Measurements from ENCODE around the gene LRRC63. TPM values are rescaled to one million over a fixed set of nuclear protein-coding genes. Genes with fewer than 3 reads are reported as not detected.
A peak's percentile ranks its signal among the peaks of the same experiment; 100 is the strongest.
"Not testable (repeated sequence)": the region's sequence is repeated elsewhere in the genome, so short reads cannot be mapped to it uniquely, and the experiment has no call there.

LRRC63 gene
- total RNA-seq, 1 experiment from 2014 or later = not detected

DNA sequence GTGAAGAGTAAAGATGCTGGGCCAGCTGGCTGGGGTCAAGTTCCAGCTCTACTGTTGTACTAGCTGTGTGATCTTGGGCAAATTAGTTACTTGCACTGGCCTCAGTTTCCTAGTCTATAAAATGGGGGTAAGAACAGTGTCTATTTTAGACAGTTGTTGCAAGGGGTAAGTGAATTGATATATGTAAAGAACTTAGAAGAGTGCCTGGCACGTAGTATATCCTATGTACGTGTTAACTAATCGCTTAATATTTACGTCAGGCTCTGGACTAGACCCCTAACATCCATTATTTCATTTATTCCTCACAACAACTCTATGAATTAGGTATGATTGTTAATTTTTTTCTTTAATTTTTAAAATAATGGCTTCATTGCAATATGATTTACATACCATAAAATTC is 26.1 kb upstream of the LRRC63 start:
- Histone ChIP-seq H3K27me3 (replicated peaks) (no peaks in the 10 kb centered on the region), H3K27ac (no peak overlapping the region)

DNA sequence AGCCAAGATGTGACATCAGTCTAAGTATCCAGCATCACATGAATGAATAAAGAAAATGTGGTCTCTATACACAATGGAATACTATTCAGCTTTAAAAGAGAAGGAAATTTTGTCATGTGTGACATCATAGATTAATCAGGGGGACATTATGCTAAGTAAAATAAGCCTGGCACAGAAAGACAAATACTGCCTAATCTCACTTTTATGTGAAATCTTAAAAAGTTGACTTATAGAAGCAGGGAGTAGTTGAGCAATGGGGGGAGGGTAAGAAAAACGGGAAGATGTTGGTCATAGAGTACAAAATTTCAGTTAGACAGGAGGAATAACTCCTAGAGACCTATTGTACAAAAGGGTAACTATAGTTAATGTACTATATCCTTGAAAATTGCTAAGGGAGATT is 19.3 kb upstream of the LRRC63 start:
- no peaks in the 10 kb centered on the region for H3K27me3 ChIP-seq (replicated peaks)
- no peaks in the 10 kb centered on the region for H3K4me1 ChIP-seq (replicated peaks)
- no peak for DNase-seq (ENCODE audit: low read depth in 1 of 2, low spot score in 2 of 2)
- H3K9me3 ChIP-seq (replicated peaks) = no peaks in the 10 kb centered on the region
- no peak overlapping the region for H3K4me3 ChIP-seq
- no peaks in the 10 kb centered on the region for H3K36me3 ChIP-seq
- no peak overlapping the region for H3K27ac ChIP-seq

More for the DNA sequence above, 26.1 kb upstream of the LRRC63 start:
- H3K9me3 ChIP-seq (replicated peaks) = no peaks in the 10 kb centered on the region
- no peak overlapping the region for H3K4me3 ChIP-seq
- 0 out of 2 replicates have a peak, but pooled peaks cover 3% of the 10 kb centered on the region for H3K4me1 ChIP-seq (replicated peaks)
- DNase-seq (ENCODE audit: low read depth in 1 of 2, low spot score in 2 of 2) = no peak
- no peaks in the 10 kb centered on the region for H3K36me3 ChIP-seq

DNA sequence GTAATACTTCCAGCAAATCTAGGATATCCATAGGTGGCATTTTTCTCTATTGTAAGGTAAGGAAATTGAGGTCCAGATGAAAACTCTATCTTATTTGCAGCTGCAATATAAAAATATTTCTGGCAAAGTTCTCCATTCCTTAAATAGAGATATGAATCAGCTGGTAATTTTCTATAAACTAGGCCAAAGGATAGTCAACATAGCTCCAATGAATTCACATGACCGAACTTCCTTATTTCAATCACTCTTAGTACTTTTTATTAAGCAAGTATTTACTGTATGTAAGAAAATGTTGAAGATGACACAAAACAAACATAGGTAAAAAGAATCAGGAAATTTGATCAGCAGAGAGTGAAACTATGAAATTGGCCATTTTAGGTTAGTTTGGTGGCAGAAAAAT is 16.7 kb upstream of the LRRC63 start:
- no peak overlapping the region for H3K27ac ChIP-seq
- no peaks in the 10 kb centered on the region for H3K36me3 ChIP-seq
- H3K27me3 ChIP-seq (replicated peaks) = no peaks in the 10 kb centered on the region
- no peaks in the 10 kb centered on the region for H3K4me1 ChIP-seq (replicated peaks)
- no peak for DNase-seq (ENCODE audit: low read depth in 1 of 2, low spot score in 2 of 2)
- no peak overlapping the region for H3K4me3 ChIP-seq
- no peaks in the 10 kb centered on the region for H3K9me3 ChIP-seq (replicated peaks)

DNA sequence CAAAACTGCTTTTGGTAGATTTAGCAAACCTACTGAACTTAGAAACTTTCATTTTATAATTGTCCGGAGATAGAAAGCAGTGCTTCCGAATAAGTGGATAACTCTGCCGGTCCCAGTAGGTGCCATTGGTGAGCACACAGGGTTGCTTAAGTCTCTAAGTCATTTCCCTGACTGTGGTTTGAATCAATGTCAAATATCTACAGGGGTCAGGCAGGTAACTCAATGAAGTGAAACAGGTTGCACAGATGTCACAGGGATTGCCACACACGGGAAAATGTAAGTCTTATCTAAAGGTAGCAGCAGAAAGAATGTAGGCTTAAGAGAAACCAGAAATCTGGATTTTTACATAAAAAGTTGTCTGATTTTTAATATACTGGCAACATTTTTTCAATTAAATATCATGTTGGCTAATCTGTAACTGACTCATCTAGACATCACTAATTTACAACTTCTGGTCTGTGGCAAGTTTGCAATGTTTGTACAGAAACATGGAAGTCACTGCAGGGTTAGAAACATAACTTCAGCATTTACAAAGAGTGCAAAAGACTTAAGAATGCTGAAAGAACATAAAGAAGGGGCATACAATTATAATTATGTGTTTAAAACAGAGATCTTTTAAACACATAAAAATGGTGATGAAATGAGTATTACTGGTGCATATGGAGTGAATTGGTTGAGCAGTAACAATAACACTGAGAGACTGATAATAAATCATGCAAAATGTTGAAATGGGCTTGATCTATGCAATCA is 14.3 kb upstream of the LRRC63 start:
- Histone ChIP-seq H3K9me3 (replicated peaks) (no peaks in the 10 kb centered on the region), H3K4me1 (replicated peaks) (no peaks in the 10 kb centered on the region), H3K27me3 (replicated peaks) (no peaks in the 10 kb centered on the region), H3K4me3 (no peak overlapping the region), H3K27ac (no peak overlapping the region), H3K36me3 (no peaks in the 10 kb centered on the region)
- no peak for DNase-seq (ENCODE audit: low read depth in 1 of 2, low spot score in 2 of 2)

DNA sequence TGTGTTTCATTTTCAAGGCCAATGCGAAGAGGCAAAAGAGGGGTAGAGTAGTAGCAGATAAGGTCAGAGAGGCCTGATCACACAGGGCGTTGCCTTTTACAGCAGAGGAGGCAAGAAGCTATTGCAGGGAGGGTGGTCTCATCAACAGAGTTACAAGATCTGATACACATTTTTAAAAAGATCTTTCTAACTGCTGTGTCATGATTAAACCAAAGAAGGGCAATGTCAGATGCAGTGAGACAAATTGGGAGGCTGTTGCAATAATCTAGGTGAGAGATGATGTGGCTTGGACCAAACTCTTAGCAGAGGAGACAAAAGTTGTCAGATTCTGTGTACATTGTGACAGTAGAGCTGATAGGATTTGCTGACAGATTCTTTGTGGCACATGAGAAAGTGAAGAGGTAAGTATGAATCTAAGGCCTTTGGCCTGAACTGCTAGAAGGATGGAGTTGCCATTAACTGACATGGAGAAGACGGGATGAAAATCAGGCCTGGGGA is 13.0 kb upstream of the LRRC63 start:
- no peaks in the 10 kb centered on the region for H3K4me1 ChIP-seq (replicated peaks)
- DNase-seq (ENCODE audit: low read depth in 1 of 2, low spot score in 2 of 2) = no peak

DNA sequence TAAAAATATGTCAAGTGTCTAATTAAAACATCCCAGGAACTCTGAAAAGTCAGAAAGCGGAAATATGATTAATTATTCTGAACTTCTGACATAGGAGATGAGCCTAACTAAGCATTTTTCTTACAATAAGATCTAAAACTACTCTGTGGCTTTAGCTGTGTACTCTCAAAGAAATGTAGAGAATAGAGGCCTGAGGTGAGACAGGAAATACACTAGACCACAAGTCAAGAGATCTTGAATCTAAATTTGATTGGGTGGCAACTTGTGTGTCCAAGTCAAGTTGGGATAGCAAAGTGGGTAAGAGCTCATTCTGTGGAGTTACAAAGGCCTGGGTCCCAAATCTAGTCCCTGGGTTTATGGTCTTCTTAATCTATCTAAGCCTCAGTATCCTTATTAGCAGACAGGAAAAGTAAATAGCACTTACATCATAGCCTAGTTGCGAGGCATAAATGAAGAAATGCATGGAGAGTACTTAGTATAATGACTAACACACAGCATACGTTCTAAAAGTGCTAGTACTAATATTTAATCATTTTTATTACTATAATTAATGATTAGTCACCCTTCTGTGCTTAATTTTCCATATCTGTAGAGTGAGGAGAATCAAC is 9.4 kb upstream of the LRRC63 start:
- H3K27ac ChIP-seq = no peak overlapping the region
- no peaks in the 10 kb centered on the region for H3K27me3 ChIP-seq (replicated peaks)
- H3K4me1 ChIP-seq (replicated peaks) = no peaks in the 10 kb centered on the region
- H3K9me3 ChIP-seq (replicated peaks) = no peaks in the 10 kb centered on the region
- no peak overlapping the region for H3K4me3 ChIP-seq
- H3K36me3 ChIP-seq = no peaks in the 10 kb centered on the region
- DNase-seq (ENCODE audit: low read depth in 1 of 2, low spot score in 2 of 2) = no peak

More for the DNA sequence above, 13.0 kb upstream of the LRRC63 start:
- H3K27ac ChIP-seq = no peak overlapping the region
- no peaks in the 10 kb centered on the region for H3K9me3 ChIP-seq (replicated peaks)
- no peak overlapping the region for H3K4me3 ChIP-seq
- H3K27me3 ChIP-seq (replicated peaks) = no peaks in the 10 kb centered on the region
- no peaks in the 10 kb centered on the region for H3K36me3 ChIP-seq

DNA sequence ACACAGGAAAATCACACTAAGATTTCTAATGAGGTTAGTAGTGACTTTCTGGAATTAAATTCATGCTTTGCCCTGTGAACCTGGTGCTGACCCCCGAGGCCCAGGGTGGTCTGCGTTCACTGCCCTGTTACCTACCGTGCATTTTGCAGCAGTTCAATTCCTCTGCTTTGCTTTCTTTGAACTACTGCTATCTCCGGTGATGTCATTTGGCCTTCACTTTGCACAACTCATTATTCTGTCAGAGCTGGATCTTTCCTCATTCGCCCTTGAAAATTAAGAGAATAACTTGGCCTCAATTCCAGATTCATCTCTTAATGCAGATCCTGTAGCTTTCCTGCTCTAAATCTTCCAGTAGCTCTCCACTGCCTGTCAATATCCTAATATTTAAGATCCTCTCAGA is 8.8 kb upstream of the LRRC63 start:
- Histone ChIP-seq H3K4me1 (replicated peaks) (no peaks in the 10 kb centered on the region), H3K27me3 (replicated peaks) (no peaks in the 10 kb centered on the region), H3K9me3 (replicated peaks) (no peaks in the 10 kb centered on the region), H3K36me3 (no peaks in the 10 kb centered on the region), H3K4me3 (no peak overlapping the region), H3K27ac (no peak overlapping the region)
- DNase-seq (ENCODE audit: low read depth in 1 of 2, low spot score in 2 of 2) = no peak

DNA sequence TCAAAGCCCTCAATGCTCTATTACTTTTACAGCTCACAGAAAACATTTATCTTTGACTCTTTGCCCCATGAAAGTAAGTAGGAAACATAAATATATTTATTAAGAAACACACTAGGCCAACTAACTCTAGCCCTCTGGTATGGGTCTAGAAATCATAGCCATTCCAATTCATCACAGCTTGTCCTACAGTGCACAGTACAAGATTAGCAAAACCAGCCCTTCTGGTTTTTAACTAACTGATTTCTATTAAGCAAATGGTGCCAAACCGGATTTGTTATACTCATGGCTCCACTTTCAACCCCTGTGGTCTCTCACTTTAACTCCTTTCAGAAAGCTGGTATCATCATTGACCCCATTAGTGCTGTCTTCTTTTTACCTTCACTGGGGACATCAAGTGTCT is 5.6 kb upstream of the LRRC63 start:
- Histone ChIP-seq H3K27ac (no peak overlapping the region), H3K4me1 (replicated peaks) (no peaks in the 10 kb centered on the region; the same call in 1 of the 2 replicates), H3K4me3 (no peak overlapping the region), H3K27me3 (replicated peaks) (no peaks in the 10 kb centered on the region; the same call in 1 of the 2 replicates), H3K36me3 (no peaks in the 10 kb centered on the region), H3K9me3 (replicated peaks) (no peaks in the 10 kb centered on the region)
- DNase-seq (ENCODE audit: low read depth in 1 of 2, low spot score in 2 of 2) = no peak

DNA sequence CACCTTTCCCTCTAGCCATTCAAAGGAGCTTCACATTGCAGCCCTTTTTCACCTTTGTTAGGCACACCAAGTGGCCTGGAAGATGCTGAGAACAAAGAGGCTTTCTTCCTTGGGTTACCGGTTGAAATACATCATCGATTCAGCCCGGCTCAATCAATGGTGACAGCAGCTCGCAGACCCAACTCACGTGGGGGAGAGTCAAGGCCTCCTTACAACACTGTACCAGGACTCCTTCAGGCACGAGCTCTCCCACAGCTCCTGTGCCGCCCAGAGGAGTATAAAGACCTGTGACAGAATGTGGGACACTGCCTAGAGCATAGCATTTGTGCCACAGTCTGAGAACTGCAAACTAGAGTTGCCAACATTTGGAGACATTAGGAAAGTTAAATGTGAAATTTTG is 3.9 kb upstream of the LRRC63 start:
- Histone ChIP-seq H3K36me3 (no peaks in the 10 kb centered on the region), H3K4me3 (no peak overlapping the region), H3K9me3 (replicated peaks) (no peaks in the 10 kb centered on the region), H3K27ac (no peak overlapping the region), H3K27me3 (replicated peaks) (no peaks in the 10 kb centered on the region; the same call in 1 of the 2 replicates), H3K4me1 (replicated peaks) (peaks cover 4% of the 10 kb centered on the region; the same call in 1 of the 2 replicates)
- DNase-seq (ENCODE audit: low read depth in 1 of 2, low spot score in 2 of 2) = no peak

DNA sequence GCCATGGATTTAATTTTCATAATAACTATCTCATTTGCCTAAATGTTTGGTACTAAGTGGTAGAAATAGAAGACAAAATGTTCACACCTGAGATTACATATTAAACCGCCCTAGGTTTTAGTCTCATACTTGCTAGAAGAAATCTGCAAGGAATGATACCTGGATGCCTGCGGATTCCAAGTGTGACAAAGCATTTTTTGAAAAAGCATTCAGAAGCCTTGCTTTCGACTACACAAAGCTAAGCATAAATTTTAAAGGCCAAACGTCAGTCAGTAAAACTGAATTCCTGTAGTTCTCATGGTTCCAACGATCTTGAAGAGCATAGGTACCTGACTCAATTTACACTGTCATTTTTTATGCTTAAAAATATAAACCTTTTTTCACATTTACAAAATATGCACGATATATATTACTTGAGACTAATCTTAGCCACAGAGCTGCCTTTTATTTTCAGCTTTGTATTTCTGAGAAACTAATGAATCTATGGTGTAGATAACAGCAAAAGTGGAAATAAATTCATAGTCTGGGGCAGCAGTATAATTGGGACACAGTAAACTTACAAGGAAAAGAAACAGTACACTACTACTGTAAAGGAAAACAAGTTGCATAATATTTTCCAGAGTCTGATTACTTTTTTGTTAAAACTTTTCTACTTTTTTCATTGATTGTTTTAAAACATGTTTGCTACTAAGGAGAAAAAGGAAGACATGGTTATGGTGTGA is 1.2 kb upstream of the LRRC63 start:
- no peak overlapping the region for H3K4me3 ChIP-seq
- H3K36me3 ChIP-seq = no peaks in the 10 kb centered on the region
- no peaks in the 10 kb centered on the region; the same call in 1 of the 2 replicates for H3K27me3 ChIP-seq (replicated peaks)
- H3K27ac ChIP-seq = no peak overlapping the region
- H3K9me3 ChIP-seq (replicated peaks) = no peaks in the 10 kb centered on the region
- H3K4me1 ChIP-seq (replicated peaks) = peaks cover 4% of the 10 kb centered on the region; the same call in 1 of the 2 replicates
- DNase-seq (ENCODE audit: low read depth in 1 of 2, low spot score in 2 of 2) = no peak

DNA sequence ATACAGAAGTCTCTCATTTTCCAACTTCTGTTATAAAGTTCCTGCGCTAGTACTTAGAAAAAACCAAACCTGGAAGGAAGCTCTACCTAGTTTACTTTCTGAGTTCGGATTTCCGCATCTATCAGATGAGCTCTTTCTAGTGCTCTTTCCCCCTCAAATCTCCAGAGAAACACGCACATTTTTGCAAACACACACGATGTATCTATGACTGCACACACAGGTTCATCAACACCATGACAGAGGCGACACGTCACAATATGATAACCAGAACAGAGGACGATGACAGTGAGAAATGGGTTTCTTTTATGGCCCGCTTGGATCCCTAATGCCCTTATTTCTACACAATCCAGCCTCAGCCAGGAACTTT is 629 bp upstream of the LRRC63 start:
- no peaks in the 10 kb centered on the region for H3K36me3 ChIP-seq
- H3K4me3 ChIP-seq = peak overlapping the region; percentile 37
- H3K4me1 ChIP-seq (replicated peaks) = peaks cover 4% of the 10 kb centered on the region; the same call in 1 of the 2 replicates
- H3K9me3 ChIP-seq (replicated peaks) = no peaks in the 10 kb centered on the region
- no peaks in the 10 kb centered on the region; the same call in 1 of the 2 replicates for H3K27me3 ChIP-seq (replicated peaks)
- DNase-seq (ENCODE audit: low read depth in 1 of 2, low spot score in 2 of 2) = no peak
- no peak overlapping the region for H3K27ac ChIP-seq

DNA sequence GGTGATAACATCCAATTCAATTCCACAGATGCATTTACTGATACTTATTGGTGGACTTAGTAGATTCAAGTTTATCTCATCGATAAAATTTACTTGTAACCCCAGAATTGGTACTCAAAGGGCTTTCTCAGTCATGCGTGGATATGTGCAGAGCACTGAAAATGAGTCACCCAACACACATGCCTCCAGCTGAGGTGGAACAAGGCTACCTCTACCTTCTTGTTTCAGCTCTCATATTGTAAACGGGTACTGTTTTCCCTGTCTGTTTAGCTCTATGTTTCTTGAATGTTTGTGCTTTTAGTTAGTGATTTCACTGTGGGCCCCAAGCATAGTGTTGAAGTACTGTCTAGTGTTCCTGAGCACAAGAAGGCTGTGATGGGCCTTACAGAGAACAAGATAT is 1.5 kb downstream of the LRRC63 start:
- DNase-seq (ENCODE audit: low read depth in 1 of 2, low spot score in 2 of 2) = no peak
- Histone ChIP-seq H3K27me3 (replicated peaks) (no peaks in the 10 kb centered on the region; the same call in 1 of the 2 replicates), H3K9me3 (replicated peaks) (no peaks in the 10 kb centered on the region), H3K36me3 (no peaks in the 10 kb centered on the region), H3K4me1 (replicated peaks) (peaks cover 4% of the 10 kb centered on the region; the same call in 1 of the 2 replicates), H3K4me3 (no peak overlapping the region), H3K27ac (no peak overlapping the region)

DNA sequence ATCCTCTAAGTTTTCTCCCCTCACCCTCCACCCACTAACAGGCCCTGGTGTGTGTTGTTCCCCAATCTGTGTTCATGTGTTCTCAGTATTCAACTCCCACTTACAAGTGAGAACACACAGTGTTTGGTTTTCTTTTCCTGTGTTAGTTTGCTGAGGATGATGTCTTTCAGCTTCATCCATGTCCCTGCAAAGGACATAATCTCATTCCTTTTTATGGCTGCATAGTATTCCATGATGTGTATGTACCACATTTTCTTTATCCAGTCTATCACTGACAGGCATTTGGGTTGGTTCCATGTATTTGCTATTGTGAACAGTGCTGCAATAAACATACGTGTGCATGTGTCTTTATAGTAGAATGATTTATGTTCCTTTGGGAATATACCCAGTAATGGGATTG is 3.0 kb downstream of the LRRC63 start:
- not testable (repeated sequence) for H3K36me3 ChIP-seq; H3K4me3 ChIP-seq; H3K9me3 ChIP-seq (replicated peaks); DNase-seq (ENCODE audit: low read depth in 1 of 2, low spot score in 2 of 2); H3K4me1 ChIP-seq (replicated peaks); H3K27me3 ChIP-seq (replicated peaks); H3K27ac ChIP-seq

DNA sequence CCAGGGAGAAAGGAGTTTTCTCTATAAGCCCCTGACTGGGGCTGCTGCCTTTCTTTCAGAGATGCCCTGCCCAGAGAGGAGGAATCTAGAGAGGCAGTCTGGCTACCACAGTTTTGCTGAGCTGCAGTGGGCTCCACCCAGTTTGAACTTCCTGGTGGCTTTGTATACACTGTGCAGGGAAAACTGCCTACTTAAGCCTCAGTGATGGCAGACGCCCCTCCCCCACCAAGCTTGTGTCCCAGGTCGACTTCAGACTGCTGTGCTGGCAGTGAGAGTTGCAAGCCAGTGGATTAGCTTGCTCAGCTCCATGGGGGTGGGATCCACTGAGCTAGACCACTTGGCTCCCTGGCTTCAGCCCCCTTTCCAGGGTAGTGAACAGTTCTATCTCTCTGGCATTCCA is 8.5 kb downstream of the LRRC63 start:
- H3K9me3 ChIP-seq (replicated peaks); H3K4me3 ChIP-seq; H3K4me1 ChIP-seq (replicated peaks); H3K27ac ChIP-seq; DNase-seq (ENCODE audit: low read depth in 1 of 2, low spot score in 2 of 2); H3K27me3 ChIP-seq (replicated peaks); H3K36me3 ChIP-seq: not testable (repeated sequence)
